GM12878 (cell line): ENCODE measurements around the gene B3GALT6. TPM values are rescaled to one million over a fixed set of nuclear protein-coding genes. Genes with fewer than 3 reads are reported as not detected.

Experiments
- ATAC-seq: fragments of 200-7000 bp; cut with Tn5 transposase; 3 replicates; pipeline ENCODE4 v1.9.1; 2020; ENCODE audit warnings: mild to moderate bottlenecking, moderate library complexity
- BruUV-seq: library from RNA; stranded (reverse); fragments of 400-500 nt; replicated peaks from 2 replicates; lab custom pipeline; 2021; lab: Mats Ljungman, UMichigan
- CTCF ChIA-PET: fragments of 300-600 bp; sonication (Branson Sonifier 250); formaldehyde crosslinking; extraction: SDS; loops from one replicate; lab custom pipeline; 2021; ENCODE audit warnings: inconsistent platforms; lab: Yijun Ruan, JAX
- POLR2A ChIA-PET: fragments of 350-600 bp; formaldehyde crosslinking; extraction: SDS; loops from one replicate; lab custom pipeline; 2021; ENCODE audit warnings: inconsistent platforms; lab: Charles Lee
- RAD21 ChIA-PET: fragments of 300-600 bp; sonication (Branson Sonifier 250); formaldehyde crosslinking; loops from one replicate; lab custom pipeline; 2023; ENCODE audit warnings: antibody characterized with exemption; ENCODE audit not compliant: unreplicated experiment; lab: Charles Lee
- SMC1A ChIA-PET: fragments of 300-600 bp; sonication (Branson Sonifier 250); formaldehyde crosslinking; loops from one replicate; lab custom pipeline; 2023; ENCODE audit not compliant: unreplicated experiment, uncharacterized antibody; lab: Charles Lee
- DNase-seq: peaks from one replicate; pipeline ENCODE4 v3.0.0-alpha.2; 2011; ENCODE audit warnings: low read depth, low spot score
- FAIRE-seq: peaks from 3 replicates; lab custom pipeline; 2011; peaks lifted over from hg19 to GRCh38; lab: Jason Lieb, UNC
- H2AFZ ChIP-seq: 2 replicates; pipeline ENCODE4 v1.6.0; 2011; ENCODE audit warnings: low read depth, low read length, control low read depth; ENCODE audit not compliant: control insufficient read depth
- H3K27ac ChIP-seq: 2 replicates; pipeline ENCODE4 v1.5.1; 2011; ENCODE audit warnings: control low read depth; ENCODE audit not compliant: control insufficient read depth, insufficient read depth
- H3K27me3 ChIP-seq, 2 experiments: replicated peaks in 1 of 2; 2 replicates each; pipeline versions ENCODE4 v1.6.0 to v1.6.1; 2011; ENCODE audit warnings: low read length in 1 of 2; ENCODE audit not compliant: control insufficient read depth in 2 of 2, insufficient read depth in 2 of 2
- H3K36me3 ChIP-seq, 2 experiments: 2 replicates each; pipeline ENCODE4 v1.5.1; 2011; ENCODE audit warnings: low read length in 1 of 2; ENCODE audit not compliant: control insufficient read depth in 2 of 2, insufficient read depth in 2 of 2
- H3K4me1 ChIP-seq: 2 replicates; pipeline ENCODE4 v1.6.1; 2011; ENCODE audit warnings: mild to moderate bottlenecking, low read length, moderate library complexity, mixed read lengths; ENCODE audit not compliant: control insufficient read depth, insufficient read depth
- H3K4me2 ChIP-seq: 2 replicates; pipeline ENCODE4 v1.6.0; 2011; ENCODE audit warnings: control low read depth; ENCODE audit not compliant: control insufficient read depth, insufficient read depth
- H3K4me3 ChIP-seq: fragments of 200-600 bp; sonication (generic); 2 replicates; pipeline ENCODE4 v1.5.1; 2016
- H3K79me2 ChIP-seq: 2 replicates; pipeline ENCODE4 v1.6.0; 2011; ENCODE audit warnings: low read length; ENCODE audit not compliant: control insufficient read depth, insufficient read depth
- H3K9ac ChIP-seq: 2 replicates; pipeline ENCODE4 v1.8.0; 2011; ENCODE audit warnings: low read length, control low read depth, mixed read lengths; ENCODE audit not compliant: control insufficient read depth, insufficient read depth
- H3K9me3 ChIP-seq: replicated peaks from 3 replicates; pipeline ENCODE4 v1.5.1; 2011; ENCODE audit warnings: mild to moderate bottlenecking, low read length; ENCODE audit not compliant: control insufficient read depth, insufficient read depth
- H4K20me1 ChIP-seq: 2 replicates; pipeline ENCODE4 v1.6.0; 2011; ENCODE audit not compliant: control insufficient read depth, insufficient read depth
- BACH1 ChIP-seq: fragments of 450-650 bp; IDR thresholded peaks from 2 replicates; pipeline ENCODE4 v1.6.1; 2017; ENCODE audit warnings: mild to moderate bottlenecking, borderline replicate concordance
- BCL11A ChIP-seq: IDR thresholded peaks from 2 replicates; pipeline ENCODE4 v1.6.1; 2011; ENCODE audit warnings: low read depth, low read length
- BHLHE40 ChIP-seq, 2 experiments: fragments of 450-650 bp in 1 of 2; IDR thresholded peaks; 2 replicates each; pipeline ENCODE4 v1.6.1; 2011 to 2017; ENCODE audit warnings: low read depth in 2 of 2, borderline replicate concordance in 1 of 2, improper control_type of control experiment in 1 of 2, low read length in 1 of 2, mild to moderate bottlenecking in 1 of 2
- CREB1 ChIP-seq: IDR thresholded peaks from 2 replicates; pipeline ENCODE4 v1.6.1; 2012; ENCODE audit warnings: low read depth, mild to moderate bottlenecking, inconsistent platforms
- HDAC2 ChIP-seq: fragments of 200-600 bp; sonication (generic); IDR thresholded peaks from 2 replicates; pipeline ENCODE4 v1.6.1; 2017
- LARP7 ChIP-seq: fragments of 450-650 bp; IDR thresholded peaks from 2 replicates; pipeline ENCODE4 v1.6.1; 2017; ENCODE audit warnings: mild to moderate bottlenecking
- POLR2A ChIP-seq: IDR thresholded peaks from 2 replicates; pipeline ENCODE4 v1.6.1; 2011; ENCODE audit warnings: low read depth, mild to moderate bottlenecking, low read length
- RAD51 ChIP-seq: fragments of 450-650 bp; IDR thresholded peaks from 2 replicates; pipeline ENCODE4 v1.6.1; 2016; ENCODE audit warnings: moderate library complexity, mild to moderate bottlenecking, inconsistent platforms
- SMARCA5 ChIP-seq: fragments of 450-650 bp; IDR thresholded peaks from 2 replicates; pipeline ENCODE4 v1.6.1; 2017; ENCODE audit warnings: mild to moderate bottlenecking
- SP1 ChIP-seq: IDR thresholded peaks from one replicate; pipeline ENCODE4 v1.6.1; 2011; ENCODE audit warnings: low read depth, low read length
- WGBS: methylation state at CpG from one replicate; pipeline ENCODE4 v1.1.6; 2016; ENCODE audit warnings: low lambda C conversion rate; ENCODE audit not compliant: insufficient replicate concordance, insufficient coverage; ENCODE audit errors: missing lambda C conversion rate; 5-methylcytosine and 5-hydroxymethylcytosine counted together
- in situ Hi-C: fragments of 300-500 bp; cut with MboI; formaldehyde crosslinking; loops from 9 replicates; pipeline ENCODE4 v1.14.3; 2018; ENCODE audit warnings: mixed read lengths
- intact Hi-C: fragments of 100-400 bp; cut with micrococcal nuclease; formaldehyde crosslinking; loops from one replicate; pipeline ENCODE4 v1.14.2; 2022; ENCODE audit not compliant: unreplicated experiment
- polyA plus RNA-seq, 11 experiments: library from polyadenylated mRNA; depleted of rRNA in 4 of 11; unstranded in 6 of 11; stranded (reverse) in 5 of 11; fragments of >200 nt; fragmentation: Nextera tagmentation in 4 of 11; fragmentation: Illumina TruSeq in 1 of 11; extraction: Ambion mirVana in 4 of 11; extraction: Trizol in 1 of 11; gene quantifications; 1 replicate in 1 of 11; 2 replicates in 10 of 11; pipeline versions ENCODE4 v1.2.1 to v1.2.3, GENCODE V29; 2011 to 2016; ENCODE audit warnings: inconsistent platforms in 2 of 11, missing spikeins in 2 of 11, low read depth in 1 of 11
- total RNA-seq, 4 experiments: library from RNA; depleted of rRNA in 3 of 4; stranded (reverse); fragments of >200 nt in 3 of 4; fragmentation: Illumina TruSeq in 1 of 4; extraction: Trizol in 1 of 4; gene quantifications; 2 replicates each; pipeline versions ENCODE4 v1.2.1 to v1.2.3, GENCODE V29; 2013 to 2021
- TF ChIP-seq, protein P1 (sequence below): fragments of 450-650 bp; formaldehyde crosslinking; IDR thresholded peaks from 2 replicates; pipeline ENCODE4 v1.4.0; 2022; ENCODE audit warnings: mild to moderate bottlenecking, moderate library complexity
- TF ChIP-seq, protein P2 (sequence below): fragments of 450-650 bp; IDR thresholded peaks from 2 replicates; pipeline ENCODE4 v1.6.1; 2016; ENCODE audit warnings: mild to moderate bottlenecking, moderate library complexity, borderline replicate concordance
- TF ChIP-seq, protein P3 (sequence below): IDR thresholded peaks from 2 replicates; pipeline ENCODE4 v1.6.1; 2011; ENCODE audit warnings: borderline replicate concordance, low read depth, mild to moderate bottlenecking, moderate library complexity, low read length; ENCODE audit not compliant: insufficient read depth, poor library complexity, severe bottlenecking

Gene B3GALT6
- total and polyA plus RNA-seq, 10 of the 15 experiments (the other 5 are each of a cell fraction or from before 2014, with no cell fraction given) = 0.53 to 20.8 (median 4.5) TPM

DNA sequence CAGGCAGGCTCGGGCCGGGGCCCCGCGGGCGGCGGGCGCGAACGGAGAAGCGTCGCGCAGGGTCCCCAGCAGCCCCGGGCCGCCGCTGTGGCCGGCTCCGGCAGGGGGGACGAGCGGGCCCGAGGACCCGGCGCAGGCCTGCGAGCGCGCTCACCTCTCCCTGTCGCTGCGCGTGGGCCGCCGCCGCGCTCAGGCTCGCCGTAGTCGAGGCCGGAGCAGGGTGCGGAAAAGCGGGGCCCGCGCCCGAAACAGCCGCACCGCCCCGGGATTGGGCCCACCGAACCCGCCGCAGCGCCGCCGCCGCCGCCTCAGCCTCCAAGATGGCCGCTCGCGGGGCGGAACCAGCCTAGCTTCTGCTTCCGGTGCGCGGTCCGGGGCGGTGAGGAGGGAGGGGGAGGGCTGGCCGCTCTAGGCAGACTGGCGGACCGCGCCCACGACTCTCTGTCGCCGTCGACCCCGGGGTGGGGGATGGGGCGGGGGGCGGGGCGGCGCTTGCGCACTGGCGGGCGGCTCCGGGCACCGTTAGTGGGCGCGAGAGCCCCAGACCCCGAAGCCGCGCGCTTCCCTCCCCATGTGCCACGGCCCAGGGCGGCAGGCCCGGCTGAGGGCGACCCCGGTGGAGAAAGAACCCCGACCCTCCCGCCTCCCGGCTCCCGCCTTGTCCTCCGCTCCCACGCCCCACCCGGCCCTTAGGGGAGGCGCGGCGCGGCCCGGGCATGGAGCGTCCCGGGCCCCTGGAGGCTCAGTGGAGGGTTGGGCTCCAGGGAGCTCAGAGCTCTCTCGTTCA is 41.7 kb downstream of the B3GALT6 start, which contains the start of gene UBE2J2:
Gene UBE2J2, minus strand, starts transcription at position 343 of the 787 bp plus-strand sequence. CDS start 5,862 bp downstream, outside the sequence.
- H3K4me3 ChIP-seq = peak within 1 kb of the TSS; percentile 81
- FAIRE-seq (peak; percentile 57), ATAC-seq (peak; percentile 95), DNase-seq (peak; percentile 26)
- in situ Hi-C loops (no loop called here), intact Hi-C loops (no loop called here)
- under 1% methylated on average over 59 of the region's 105 CpGs for WGBS
- H3K27ac ChIP-seq = peak within 1 kb of the TSS; percentile 78
- peaks cover 18% of the 10 kb centered on the region for H3K4me1 ChIP-seq
- H3K79me2 ChIP-seq = peaks cover 41% of the 10 kb centered on the region
- RAD21 ChIA-PET = interaction anchor here (0.7 kb wide), 2 partner anchors 163 to 242 kb away, joined by 4 read pairs; no protein-coding TSS in a partner anchor
- H3K27me3 ChIP-seq = no peaks in the 10 kb centered on the region
- SMC1A ChIA-PET = no interaction called here
- peaks cover 0 to 6% of the 10 kb centered on the region in 2 experiments; a peak in 1 of 4 replicates for H3K36me3 ChIP-seq
- CTCF ChIA-PET = interaction anchor here (1.0 kb wide), 3 partner anchors 13 to 23 kb away, joined by 3 to 4 read pairs (median 4); no protein-coding TSS in a partner anchor
- H3K9ac ChIP-seq = peak within 1 kb of the TSS; percentile 92
- H3K4me2 ChIP-seq = peak within 1 kb of the TSS; percentile 100
- no TSS peak for BruUV-seq
- H3K9me3 ChIP-seq = no peaks in the 10 kb centered on the region
- H2AFZ ChIP-seq = peak within 1 kb of the TSS; percentile 92
- peaks cover 4% of the 10 kb centered on the region; the same call in 1 of the 2 replicates for H4K20me1 ChIP-seq
- POLR2A ChIA-PET = interaction anchor here (0.6 to 1.4 kb wide), 7 partner anchors 18 to 483 kb away, joined by 3 to 5 read pairs (median 4); partner anchors contain the start of gene ISG15
- TF ChIP-seq BACH1 = peak; percentile 71
- peak; percentile 87 for TF ChIP-seq POLR2A
- TF ChIP-seq SMARCA5 = peak; percentile 55
- TF ChIP-seq, protein P1, sequence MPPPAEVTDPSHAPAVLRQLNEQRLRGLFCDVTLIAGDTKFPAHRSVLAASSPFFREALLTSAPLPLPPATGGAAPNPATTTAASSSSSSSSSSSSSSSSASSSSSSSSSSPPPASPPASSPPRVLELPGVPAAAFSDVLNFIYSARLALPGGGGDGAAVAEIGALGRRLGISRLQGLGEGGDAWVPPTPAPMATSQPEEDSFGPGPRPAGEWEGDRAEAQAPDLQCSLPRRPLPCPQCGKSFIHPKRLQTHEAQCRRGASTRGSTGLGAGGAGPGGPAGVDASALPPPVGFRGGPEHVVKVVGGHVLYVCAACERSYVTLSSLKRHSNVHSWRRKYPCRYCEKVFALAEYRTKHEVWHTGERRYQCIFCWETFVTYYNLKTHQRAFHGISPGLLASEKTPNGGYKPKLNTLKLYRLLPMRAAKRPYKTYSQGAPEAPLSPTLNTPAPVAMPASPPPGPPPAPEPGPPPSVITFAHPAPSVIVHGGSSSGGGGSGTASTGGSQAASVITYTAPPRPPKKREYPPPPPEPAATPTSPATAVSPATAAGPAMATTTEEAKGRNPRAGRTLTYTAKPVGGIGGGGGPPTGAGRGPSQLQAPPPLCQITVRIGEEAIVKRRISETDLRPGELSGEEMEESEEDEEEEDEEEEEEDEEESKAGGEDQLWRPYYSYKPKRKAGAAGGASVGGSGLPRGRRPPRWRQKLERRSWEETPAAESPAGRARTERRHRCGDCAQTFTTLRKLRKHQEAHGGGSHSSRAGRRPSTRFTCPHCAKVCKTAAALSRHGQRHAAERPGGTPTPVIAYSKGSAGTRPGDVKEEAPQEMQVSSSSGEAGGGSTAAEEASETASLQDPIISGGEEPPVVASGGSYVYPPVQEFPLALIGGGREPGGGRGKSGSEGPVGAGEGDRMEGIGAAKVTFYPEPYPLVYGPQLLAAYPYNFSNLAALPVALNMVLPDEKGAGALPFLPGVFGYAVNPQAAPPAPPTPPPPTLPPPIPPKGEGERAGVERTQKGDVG = no peak
- peak in 1 of 2 experiments; percentile 40; a peak in 1 of 4 replicates for TF ChIP-seq BHLHE40 (IDR thresholded peaks at IDR 0.05; ENCODE audit: borderline replicate concordance in 1 of 2, low read depth in 2 of 2, low read length in 1 of 2)
- TF ChIP-seq, protein P2, sequence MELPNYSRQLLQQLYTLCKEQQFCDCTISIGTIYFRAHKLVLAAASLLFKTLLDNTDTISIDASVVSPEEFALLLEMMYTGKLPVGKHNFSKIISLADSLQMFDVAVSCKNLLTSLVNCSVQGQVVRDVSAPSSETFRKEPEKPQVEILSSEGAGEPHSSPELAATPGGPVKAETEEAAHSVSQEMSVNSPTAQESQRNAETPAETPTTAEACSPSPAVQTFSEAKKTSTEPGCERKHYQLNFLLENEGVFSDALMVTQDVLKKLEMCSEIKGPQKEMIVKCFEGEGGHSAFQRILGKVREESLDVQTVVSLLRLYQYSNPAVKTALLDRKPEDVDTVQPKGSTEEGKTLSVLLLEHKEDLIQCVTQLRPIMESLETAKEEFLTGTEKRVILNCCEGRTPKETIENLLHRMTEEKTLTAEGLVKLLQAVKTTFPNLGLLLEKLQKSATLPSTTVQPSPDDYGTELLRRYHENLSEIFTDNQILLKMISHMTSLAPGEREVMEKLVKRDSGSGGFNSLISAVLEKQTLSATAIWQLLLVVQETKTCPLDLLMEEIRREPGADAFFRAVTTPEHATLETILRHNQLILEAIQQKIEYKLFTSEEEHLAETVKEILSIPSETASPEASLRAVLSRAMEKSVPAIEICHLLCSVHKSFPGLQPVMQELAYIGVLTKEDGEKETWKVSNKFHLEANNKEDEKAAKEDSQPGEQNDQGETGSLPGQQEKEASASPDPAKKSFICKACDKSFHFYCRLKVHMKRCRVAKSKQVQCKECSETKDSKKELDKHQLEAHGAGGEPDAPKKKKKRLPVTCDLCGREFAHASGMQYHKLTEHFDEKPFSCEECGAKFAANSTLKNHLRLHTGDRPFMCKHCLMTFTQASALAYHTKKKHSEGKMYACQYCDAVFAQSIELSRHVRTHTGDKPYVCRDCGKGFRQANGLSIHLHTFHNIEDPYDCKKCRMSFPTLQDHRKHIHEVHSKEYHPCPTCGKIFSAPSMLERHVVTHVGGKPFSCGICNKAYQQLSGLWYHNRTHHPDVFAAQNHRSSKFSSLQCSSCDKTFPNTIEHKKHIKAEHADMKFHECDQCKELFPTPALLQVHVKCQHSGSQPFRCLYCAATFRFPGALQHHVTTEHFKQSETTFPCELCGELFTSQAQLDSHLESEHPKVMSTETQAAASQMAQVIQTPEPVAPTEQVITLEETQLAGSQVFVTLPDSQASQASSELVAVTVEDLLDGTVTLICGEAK = peak; percentile 71
- TF ChIP-seq HDAC2 = no peak
- peak; percentile 35 for TF ChIP-seq SP1
- TF ChIP-seq BCL11A = no peak
- TF ChIP-seq, protein P3, sequence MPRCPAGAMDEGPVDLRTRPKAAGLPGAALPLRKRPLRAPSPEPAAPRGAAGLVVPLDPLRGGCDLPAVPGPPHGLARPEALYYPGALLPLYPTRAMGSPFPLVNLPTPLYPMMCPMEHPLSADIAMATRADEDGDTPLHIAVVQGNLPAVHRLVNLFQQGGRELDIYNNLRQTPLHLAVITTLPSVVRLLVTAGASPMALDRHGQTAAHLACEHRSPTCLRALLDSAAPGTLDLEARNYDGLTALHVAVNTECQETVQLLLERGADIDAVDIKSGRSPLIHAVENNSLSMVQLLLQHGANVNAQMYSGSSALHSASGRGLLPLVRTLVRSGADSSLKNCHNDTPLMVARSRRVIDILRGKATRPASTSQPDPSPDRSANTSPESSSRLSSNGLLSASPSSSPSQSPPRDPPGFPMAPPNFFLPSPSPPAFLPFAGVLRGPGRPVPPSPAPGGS = no peak
- peak; percentile 64; the same call in 1 of the 2 replicates for TF ChIP-seq CREB1
- peak; percentile 90 for TF ChIP-seq LARP7
- no peak for TF ChIP-seq RAD51
